ENCODE data around the gene JADE2.
"Not testable (repeated sequence)": the region's sequence is repeated elsewhere in the genome, so short reads cannot be mapped to it uniquely, and the experiment has no call there.

GRCh38 chr5:134499905-134500304 is 25.6 kb upstream of the JADE2 start:
- not testable (repeated sequence) for TF ChIP-seq CTCF (conservative IDR thresholded peaks at IDR 0.05; ENCODE audit: low read depth, low read length); EZH2 (IDR thresholded peaks at IDR 0.05; ENCODE audit: borderline replicate concordance, low read depth, low read length, poor library complexity, severe bottlenecking)

Data from A673 (cell line).